ENCODE results near the gene NFKBIE. TPM values are rescaled to one million over a fixed set of nuclear protein-coding genes. Genes with fewer than 3 reads are reported as not detected.
A peak's percentile ranks its signal among the peaks of the same experiment; 100 is the strongest.

NFKBIE gene
- total and polyA plus RNA-seq, 2 donors (not counting 1 experiment from before 2014, with no cell fraction given), result 46.5 to 90.0 TPM

- peaks cover 53% of the 10 kb centered on the region for H3K79me2 ChIP-seq (ENCODE audit: control insufficient read depth, insufficient read depth, low read length)
- H3K4me1 ChIP-seq (ENCODE audit: control insufficient read depth in 2 of 2, insufficient read depth in 2 of 2, low read length in 2 of 2), result peaks cover 65 to 82% of the 10 kb centered on the region in 2 donors
- H4K20me1 ChIP-seq (ENCODE audit: control insufficient read depth, insufficient read depth, low read length, poor library complexity, severe bottlenecking), result peaks cover 34% of the 10 kb centered on the region
- no peak overlapping the region for H3K9ac ChIP-seq (ENCODE audit: low read length)
- no peak overlapping the region for H3K4me3 ChIP-seq (ENCODE audit: control extremely low read depth in 1 of 5, extremely low read depth in 1 of 5, insufficient read depth in 1 of 5, low read depth in 2 of 5, low read length in 4 of 5)
- DNase-seq, result peak; percentile 81
- Mint-ChIP-seq H3K9me3 (ENCODE audit: insufficient read depth) (no peaks in the 10 kb centered on the region), H3K4me1 (peaks cover 77% of the 10 kb centered on the region), H3K27ac (peak overlapping the region; percentile 100), H3K4me3 (peak overlapping the region; percentile 100), H3K27me3 (no peaks in the 10 kb centered on the region)
- H2AFZ ChIP-seq (ENCODE audit: insufficient read depth, low read depth, low read length, poor library complexity, severe bottlenecking), result no peak overlapping the region
- TF ChIP-seq EZH2 (IDR thresholded peaks at IDR 0.05; ENCODE audit: borderline replicate concordance, insufficient read depth, low read depth, low read length, poor library complexity, severe bottlenecking), result no peak
- no peak for TF ChIP-seq CTCF (IDR thresholded peaks at IDR 0.05)
- intact Hi-C loops (cut with micrococcal nuclease), result loop anchor here (5.0 kb wide), 2 partner anchors 133 to 1088 kb away; partner anchors contain the start of genes MRPL14, SRF and TMEM63B
- H3K36me3 ChIP-seq (replicated peaks in 1 of 2; ENCODE audit: control extremely low read depth in 1 of 2, control insufficient read depth in 1 of 2, extremely low read depth in 1 of 2, insufficient read depth in 2 of 2, low read length in 1 of 2), result peaks cover 4 to 49% of the 10 kb centered on the region in 2 experiments
- H3K4me2 ChIP-seq (replicated peaks; ENCODE audit: low read depth, low read length, poor library complexity, severe bottlenecking), result peak overlapping the region; percentile 95
- 79% methylated on average over 4 of the region's 6 CpGs for WGBS (ENCODE audit: insufficient coverage)
- H3K27me3 ChIP-seq (replicated peaks in 1 of 4; ENCODE audit: control extremely low read depth in 1 of 4, control insufficient read depth in 3 of 4, insufficient read depth in 4 of 4, low read length in 3 of 4), result no peaks in the 10 kb centered on the region
- H3K27ac ChIP-seq (ENCODE audit: low read length in 2 of 2), result peak overlapping the region; percentile 96 to 98
- no peaks in the 10 kb centered on the region for H3K9me3 ChIP-seq (ENCODE audit: control extremely low read depth in 1 of 3, control insufficient read depth in 2 of 3, insufficient read depth in 1 of 3, low read length in 2 of 3)
- ChIA-PET CTCF (no interaction called here), POLR2A (interaction anchor here (7.9 kb wide), 1 partner anchor 13 kb away, joined by 105 read pairs; the partner anchor contains the start of gene HSP90AB1)
- peak; percentile 13 for ATAC-seq (ENCODE audit: low read depth)
Observed at GRCh38 chr6:44260451-44261297, 4.7 kb downstream of the NFKBIE start.

DNA sequence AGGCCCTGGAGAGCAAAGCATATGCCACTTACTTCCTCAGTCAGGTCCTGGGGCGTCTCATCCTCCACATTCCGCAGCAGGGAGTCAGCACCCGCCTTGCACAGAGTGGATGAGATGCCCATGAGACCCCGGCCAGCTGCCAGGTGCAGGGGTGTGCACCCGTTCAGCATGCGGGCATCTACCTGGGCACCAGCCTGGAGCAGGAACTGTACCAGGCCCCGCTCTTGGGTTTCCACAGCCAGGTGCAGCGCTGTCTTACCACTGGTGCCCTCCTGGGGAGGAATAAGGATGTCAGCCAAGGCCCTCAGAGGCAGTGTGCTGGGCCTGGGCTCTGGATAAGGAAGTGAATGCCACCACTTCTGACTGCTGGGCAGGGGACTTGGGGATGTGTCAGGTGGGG is 5.3 kb downstream of the NFKBIE start:
- peaks cover 66 to 87% of the 10 kb centered on the region in 2 donors for H3K4me1 ChIP-seq (ENCODE audit: control insufficient read depth in 2 of 2, insufficient read depth in 2 of 2, low read length in 2 of 2)
- no peak overlapping the region for H2AFZ ChIP-seq (ENCODE audit: insufficient read depth, low read depth, low read length, poor library complexity, severe bottlenecking)
- CTCF ChIA-PET, result no interaction called here
- Mint-ChIP-seq H3K27ac (peak overlapping the region; percentile 100), H3K4me3 (peak overlapping the region; percentile 100), H3K9me3 (ENCODE audit: insufficient read depth) (no peaks in the 10 kb centered on the region), H3K4me1 (peaks cover 84% of the 10 kb centered on the region), H3K27me3 (no peaks in the 10 kb centered on the region)
- POLR2A ChIA-PET, result interaction anchor here (7.9 kb wide), 1 partner anchor 13 kb away, joined by 105 read pairs; the partner anchor contains the start of gene HSP90AB1
- DNase-seq, result no peak
- no peak overlapping the region for H3K9ac ChIP-seq (ENCODE audit: low read length)
- intact Hi-C loops (cut with micrococcal nuclease), result loop anchor here (5.0 kb wide), 2 partner anchors 133 to 1088 kb away; partner anchors contain the start of genes MRPL14, SRF and TMEM63B
- H3K27ac ChIP-seq (ENCODE audit: low read length in 2 of 2), result peak overlapping the region; percentile 96 to 98
- no peak for TF ChIP-seq EZH2 (IDR thresholded peaks at IDR 0.05; ENCODE audit: borderline replicate concordance, insufficient read depth, low read depth, low read length, poor library complexity, severe bottlenecking)
- no peak for TF ChIP-seq CTCF (IDR thresholded peaks at IDR 0.05)
- H3K27me3 ChIP-seq (replicated peaks in 1 of 4; ENCODE audit: control extremely low read depth in 1 of 4, control insufficient read depth in 3 of 4, insufficient read depth in 4 of 4, low read length in 3 of 4), result no peaks in the 10 kb centered on the region
- peaks cover 53% of the 10 kb centered on the region for H3K79me2 ChIP-seq (ENCODE audit: control insufficient read depth, insufficient read depth, low read length)
- no peak overlapping the region for H3K4me3 ChIP-seq (ENCODE audit: control extremely low read depth in 1 of 5, extremely low read depth in 1 of 5, insufficient read depth in 1 of 5, low read depth in 2 of 5, low read length in 4 of 5)
- peaks cover 39% of the 10 kb centered on the region for H4K20me1 ChIP-seq (ENCODE audit: control insufficient read depth, insufficient read depth, low read length, poor library complexity, severe bottlenecking)
- peaks cover 4 to 56% of the 10 kb centered on the region in 2 experiments for H3K36me3 ChIP-seq (replicated peaks in 1 of 2; ENCODE audit: control extremely low read depth in 1 of 2, control insufficient read depth in 1 of 2, extremely low read depth in 1 of 2, insufficient read depth in 2 of 2, low read length in 1 of 2)
- WGBS (ENCODE audit: insufficient coverage), result 75% methylated on average over 8 of the region's 8 CpGs
- no peaks in the 10 kb centered on the region for H3K9me3 ChIP-seq (ENCODE audit: control extremely low read depth in 1 of 3, control insufficient read depth in 2 of 3, insufficient read depth in 1 of 3, low read length in 2 of 3)
- peak overlapping the region; percentile 95 for H3K4me2 ChIP-seq (replicated peaks; ENCODE audit: low read depth, low read length, poor library complexity, severe bottlenecking)
- no peak for ATAC-seq (ENCODE audit: low read depth)
